ENCODE results near the gene XIRP1.
A peak's percentile ranks its signal among the peaks of the same experiment; 100 is the strongest.
"Not testable (repeated sequence)": the region's sequence is repeated elsewhere in the genome, so short reads cannot be mapped to it uniquely, and the experiment has no call there.

Gene XIRP1, protein sequence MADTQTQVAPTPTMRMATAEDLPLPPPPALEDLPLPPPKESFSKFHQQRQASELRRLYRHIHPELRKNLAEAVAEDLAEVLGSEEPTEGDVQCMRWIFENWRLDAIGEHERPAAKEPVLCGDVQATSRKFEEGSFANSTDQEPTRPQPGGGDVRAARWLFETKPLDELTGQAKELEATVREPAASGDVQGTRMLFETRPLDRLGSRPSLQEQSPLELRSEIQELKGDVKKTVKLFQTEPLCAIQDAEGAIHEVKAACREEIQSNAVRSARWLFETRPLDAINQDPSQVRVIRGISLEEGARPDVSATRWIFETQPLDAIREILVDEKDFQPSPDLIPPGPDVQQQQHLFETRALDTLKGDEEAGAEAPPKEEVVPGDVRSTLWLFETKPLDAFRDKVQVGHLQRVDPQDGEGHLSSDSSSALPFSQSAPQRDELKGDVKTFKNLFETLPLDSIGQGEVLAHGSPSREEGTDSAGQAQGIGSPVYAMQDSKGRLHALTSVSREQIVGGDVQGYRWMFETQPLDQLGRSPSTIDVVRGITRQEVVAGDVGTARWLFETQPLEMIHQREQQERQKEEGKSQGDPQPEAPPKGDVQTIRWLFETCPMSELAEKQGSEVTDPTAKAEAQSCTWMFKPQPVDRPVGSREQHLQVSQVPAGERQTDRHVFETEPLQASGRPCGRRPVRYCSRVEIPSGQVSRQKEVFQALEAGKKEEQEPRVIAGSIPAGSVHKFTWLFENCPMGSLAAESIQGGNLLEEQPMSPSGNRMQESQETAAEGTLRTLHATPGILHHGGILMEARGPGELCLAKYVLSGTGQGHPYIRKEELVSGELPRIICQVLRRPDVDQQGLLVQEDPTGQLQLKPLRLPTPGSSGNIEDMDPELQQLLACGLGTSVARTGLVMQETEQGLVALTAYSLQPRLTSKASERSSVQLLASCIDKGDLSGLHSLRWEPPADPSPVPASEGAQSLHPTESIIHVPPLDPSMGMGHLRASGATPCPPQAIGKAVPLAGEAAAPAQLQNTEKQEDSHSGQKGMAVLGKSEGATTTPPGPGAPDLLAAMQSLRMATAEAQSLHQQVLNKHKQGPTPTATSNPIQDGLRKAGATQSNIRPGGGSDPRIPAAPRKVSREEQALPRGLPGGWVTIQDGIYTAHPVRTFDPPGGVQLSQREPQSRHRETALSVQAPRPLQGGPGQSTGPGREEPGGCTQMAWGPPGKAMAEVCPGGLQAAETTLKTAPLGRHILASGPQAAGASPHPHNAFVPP (N-terminal part only)

DNA sequence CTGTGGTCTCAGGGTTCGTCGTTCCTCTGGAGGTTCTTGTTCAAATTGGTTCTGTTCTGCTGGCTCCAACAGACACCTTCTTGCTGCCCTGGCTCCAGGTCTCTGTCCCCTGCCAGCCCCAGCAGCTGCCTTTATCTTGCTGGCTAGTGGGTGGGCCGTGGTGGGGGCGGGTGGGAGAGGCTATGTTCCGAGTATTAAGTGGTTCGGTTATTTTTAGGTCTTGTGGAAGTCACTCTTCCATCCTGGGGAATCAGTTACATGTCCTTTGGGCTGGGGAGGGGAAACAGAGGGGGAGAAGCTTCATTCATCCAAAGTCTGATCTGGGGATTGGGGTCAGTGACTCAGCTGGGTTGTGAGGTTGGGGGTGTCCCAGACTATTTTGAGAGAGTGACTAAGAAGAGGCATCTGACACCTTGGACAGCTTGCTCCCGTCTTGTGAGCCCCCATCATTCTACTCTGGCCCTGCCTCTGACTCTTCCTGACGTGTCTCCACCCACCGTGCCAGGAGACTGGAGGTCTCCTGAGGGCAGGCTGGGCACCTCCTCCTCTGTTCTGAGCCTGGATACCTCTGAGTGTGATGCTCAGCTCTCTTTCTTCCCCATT lies at the start of gene XIRP1:
TSS of gene XIRP1 (minus strand) at position 106 of the 603 bp plus-strand sequence. CDS start 3,150 bp downstream, outside the sequence.
- DNase-seq, result no peak

DNA sequence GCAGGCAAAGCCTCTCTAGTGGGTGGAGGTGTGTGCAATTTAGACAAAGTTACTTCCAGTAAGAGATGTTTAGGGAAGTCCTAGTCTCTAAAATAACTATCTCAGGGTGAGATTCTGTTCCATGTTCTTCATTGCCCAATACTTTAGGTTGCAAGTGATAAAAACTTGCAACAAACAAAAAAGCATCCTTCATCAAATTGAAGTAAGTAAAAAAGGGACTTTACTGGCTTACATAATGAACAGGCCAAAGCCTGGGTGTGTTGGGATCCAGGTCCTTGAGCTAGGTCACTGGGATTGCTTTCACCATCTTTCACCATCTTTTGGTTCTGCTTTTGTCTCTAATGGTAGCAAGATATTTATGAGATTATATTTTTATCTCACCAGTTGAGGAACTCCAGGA lies 49.2 kb upstream of the XIRP1 start:
- no peak for DNase-seq

DNA sequence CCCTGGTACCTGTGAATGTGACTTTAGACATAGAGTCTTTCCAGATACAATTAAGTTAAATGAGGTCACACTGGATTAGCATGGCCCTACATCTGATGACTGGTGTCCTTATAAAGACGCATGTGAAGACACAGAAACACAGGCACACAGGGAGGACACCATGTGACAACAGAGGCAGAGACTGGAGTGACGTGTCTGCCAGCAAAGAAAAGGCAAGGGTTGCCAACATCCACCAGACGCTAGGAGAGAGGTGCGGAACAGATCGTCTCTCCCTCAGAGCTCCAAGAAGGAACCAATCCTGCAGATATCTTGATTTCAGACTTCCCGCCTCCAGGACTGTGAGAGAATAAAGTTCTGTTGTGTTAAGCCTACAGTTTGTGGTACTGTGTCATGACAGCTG lies 44.6 kb upstream of the XIRP1 start:
- DNase-seq, result no peak

DNA sequence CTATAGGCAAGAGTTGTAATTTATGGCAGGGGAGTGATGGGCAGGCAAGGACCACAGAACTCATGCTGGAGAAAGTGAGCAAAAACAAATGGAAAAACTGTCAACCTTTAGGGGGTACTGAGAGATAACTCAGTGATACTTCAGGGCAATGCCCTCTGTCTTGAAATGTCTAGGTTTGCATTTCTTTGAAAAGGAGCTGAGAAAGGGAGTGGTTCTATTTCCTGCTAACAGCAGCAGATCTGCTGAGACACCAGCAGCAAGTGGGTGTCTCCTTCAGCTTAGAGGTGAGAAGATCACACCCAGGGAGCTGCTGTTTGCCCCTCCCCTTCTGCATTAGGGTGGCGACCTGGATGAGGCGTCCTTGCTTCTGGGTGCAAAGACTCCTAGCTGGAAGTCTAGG lies 42.3 kb upstream of the XIRP1 start:
- no peak for DNase-seq

DNA sequence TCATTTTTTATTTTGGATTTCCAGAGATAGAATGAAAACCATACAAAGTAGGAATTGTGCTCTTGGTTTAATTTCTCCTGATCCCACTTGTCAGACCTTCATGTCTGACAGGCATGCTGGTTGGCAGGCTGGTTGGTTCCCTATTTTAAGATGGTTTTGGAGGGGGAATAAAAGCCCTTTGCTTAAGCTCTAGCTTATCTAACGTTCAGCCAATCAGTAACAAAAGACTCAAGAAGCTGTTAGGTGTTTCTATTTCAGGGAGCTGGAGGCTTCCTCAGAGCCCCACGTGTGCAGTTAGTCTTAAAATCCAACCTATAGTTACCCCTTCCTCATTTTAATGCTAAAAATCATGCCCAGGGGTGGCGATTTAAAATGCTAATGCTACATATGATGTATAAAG lies 40.5 kb upstream of the XIRP1 start:
- DNase-seq, result no peak

DNA sequence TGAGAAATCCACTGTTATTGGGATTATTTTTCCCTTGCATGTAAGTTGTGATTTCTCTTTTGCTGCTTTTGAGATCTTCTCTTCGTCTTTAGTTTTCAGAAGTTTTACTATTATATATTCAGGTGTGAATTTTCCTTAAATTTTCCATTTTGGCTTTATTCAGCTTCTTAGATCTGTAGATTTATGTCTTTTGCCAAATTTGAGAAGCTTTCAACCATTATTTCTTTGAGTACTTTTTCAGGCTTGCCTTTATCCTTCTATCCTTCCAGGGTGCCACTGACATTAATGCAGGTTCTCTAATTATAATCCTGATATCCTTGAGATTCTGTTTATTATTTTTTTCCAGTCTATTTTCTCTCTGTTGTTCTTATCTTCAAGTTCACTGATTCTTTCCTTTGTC lies 38.1 kb upstream of the XIRP1 start:
- DNase-seq, result no peak

DNA sequence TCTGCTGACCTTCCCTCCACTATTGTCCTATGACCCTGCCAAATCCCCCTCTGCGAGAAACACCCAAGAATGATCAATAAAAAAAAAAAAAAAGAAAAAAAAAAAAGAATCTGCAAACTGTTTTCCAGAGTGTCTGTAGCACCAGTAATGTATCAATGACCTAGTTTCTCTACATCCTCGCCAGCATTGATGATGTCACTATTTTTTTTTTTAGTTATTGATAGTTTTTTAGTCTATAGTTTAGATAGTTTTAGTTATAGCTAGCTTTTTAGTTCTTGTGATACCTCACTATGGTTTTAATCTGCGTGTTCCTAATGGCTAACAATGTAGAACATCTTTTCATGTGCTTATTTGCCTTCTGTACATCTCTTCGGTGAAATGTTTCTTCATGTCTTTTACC lies 36.1 kb upstream of the XIRP1 start:
- no peak for DNase-seq

DNA sequence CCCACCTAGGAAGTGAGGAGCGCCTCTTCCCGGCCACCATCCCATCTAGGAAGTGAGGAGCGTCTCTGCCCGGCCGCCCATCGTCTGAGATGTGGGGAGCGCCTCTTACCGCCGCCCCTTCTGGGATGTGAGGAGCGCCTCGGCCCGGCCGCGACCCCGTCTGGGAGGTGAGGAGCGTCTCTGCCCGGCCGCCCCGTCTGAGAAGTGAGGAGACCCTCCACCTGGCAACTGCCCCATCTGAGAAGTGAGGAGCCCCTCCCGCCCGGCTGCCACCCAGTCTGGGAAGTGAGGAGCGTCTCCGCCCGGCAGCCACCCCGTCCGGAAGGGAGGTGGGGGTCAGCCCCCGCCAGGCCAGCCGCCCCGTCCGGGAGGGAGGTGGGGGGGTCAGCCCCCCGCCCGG lies 35.2 kb upstream of the XIRP1 start:
- DNase-seq, result not testable (repeated sequence)

DNA sequence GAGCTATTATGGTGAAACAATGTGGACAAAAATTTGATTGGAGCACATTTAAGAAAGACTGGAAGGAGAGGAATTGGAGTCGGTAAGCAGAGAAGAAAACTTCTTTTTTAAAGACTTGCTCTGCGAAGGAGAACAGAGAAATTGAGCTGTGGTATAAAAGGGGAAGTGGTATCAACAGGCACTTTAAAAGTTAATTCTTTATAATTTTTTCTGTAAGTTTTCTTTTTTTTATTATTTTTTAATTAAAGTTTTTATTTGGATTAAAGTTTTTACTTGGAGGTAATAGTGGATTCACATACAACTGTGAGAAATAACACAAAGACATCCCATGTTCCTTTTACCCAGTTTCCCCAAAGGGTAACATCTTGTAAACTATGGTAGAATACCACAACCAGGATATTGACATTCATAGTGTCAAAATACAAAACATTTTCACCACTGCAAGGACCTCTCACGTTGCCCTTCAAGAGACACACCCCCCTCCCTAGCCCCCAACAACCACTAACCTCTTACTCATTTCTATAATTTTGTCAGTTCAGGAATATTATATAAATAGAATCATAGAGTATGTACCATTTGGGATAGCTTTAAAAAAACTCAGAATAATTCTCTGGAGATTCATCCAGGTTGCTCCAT lies 33.8 kb upstream of the XIRP1 start:
- no peak for DNase-seq

DNA sequence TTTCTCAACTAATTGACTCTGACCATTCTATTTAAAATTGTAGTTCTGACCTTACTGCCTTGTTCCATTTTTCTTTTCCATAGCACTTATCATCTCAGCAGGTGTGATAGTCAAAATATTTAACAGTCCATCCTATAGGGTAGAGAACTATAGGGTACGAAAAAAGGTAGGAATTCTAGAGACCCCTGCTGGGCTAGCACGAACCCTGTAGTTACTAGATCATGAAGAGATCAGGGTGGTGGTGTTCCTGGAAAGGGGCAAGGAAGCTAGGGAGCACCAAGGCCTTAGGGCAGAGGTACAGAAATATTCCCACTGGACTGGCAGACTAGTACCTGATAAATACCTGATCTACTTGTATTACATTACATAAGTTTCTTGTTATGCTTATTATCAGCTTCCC lies 31.9 kb upstream of the XIRP1 start:
- no peak for DNase-seq

DNA sequence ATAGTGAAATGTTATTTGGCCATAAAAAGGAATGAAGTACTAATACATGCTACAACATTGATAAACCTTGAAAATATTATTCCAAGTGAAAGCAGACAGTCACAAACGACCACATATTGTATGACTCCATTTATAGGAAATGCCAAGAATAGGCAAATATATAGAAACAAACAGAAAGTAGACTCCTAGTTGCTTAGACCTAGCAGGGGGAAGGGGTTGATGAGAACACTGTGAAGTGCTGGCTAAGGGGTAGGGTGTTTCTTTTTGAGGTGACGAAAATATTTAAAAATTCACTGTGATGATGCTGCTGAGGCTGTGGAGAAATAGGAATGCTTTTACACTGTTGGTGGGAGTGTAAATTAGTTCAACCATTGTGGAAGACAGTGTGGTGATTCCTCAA lies 30.5 kb upstream of the XIRP1 start:
- DNase-seq, result no peak

DNA sequence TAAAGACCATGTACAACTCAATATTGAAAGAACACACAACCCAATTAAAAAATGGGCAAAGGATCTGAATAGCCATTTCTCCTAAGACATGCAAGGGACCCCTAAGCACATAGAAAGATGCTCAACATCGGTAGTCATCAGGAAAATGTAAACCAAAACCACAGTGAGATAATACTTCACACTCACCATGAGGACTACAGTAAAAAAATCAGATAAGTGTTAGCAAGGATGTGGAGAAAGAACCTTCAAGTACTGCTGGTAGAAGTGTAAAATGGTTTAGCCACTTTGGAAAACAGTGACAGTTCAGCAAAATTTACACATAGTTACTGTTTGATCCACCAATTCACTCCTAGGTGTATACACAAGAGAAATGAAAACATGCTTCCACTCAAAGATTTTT lies 30.1 kb upstream of the XIRP1 start:
- no peak for DNase-seq

DNA sequence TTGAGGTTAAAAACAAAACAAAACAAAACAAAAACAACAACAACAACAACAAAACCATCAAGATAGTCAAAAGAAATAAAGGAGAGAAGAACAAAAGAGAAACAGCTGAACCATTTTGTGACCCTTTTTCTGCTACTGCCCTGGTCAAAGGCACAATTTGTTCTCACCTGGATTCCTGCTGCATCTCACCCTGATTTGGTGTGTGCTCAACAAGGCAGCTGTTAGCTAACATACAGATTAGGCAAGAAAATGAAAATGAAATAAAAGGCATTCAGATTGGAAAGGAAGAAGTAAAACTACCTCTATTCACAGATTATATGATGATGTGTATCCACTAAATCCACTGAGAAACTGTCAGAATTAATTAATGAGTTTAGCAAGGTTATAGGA lies 28.7 kb upstream of the XIRP1 start:
- DNase-seq, result no peak

DNA sequence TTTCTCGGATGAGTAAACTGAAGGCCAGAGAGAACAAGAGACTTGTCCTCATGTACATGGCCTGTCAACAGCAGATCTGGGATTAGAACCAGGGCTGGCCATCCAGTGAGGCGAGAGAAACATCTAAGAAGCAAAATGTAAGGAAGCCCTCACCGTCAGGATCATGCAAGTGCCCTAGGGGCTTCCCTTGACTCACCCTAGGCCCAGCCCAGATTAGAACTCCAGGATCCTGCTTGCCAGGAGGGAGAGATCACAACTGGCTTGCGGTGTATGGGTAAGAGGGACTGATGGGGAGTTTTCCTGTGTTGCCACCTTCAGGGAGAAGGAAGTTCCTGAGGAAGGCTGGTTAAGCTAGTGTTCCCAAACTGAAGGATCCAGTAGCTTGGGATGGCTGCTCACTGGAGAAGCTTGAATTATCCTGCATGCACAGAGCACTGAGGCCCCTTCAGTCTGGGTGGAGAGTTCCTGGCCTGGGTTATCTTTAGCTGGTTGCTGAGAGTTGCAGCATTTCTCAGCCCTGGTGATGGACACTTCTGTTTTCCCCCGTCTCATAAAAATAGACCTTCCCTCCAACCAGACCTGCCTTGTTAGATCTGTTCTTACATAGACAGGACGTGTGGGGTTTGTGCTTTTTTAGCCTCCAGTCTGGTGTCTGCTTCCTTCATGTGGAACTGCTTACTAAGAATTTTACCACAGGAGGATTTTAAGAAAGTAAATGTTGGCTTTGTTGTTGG lies 28.2 kb upstream of the XIRP1 start:
- DNase-seq, result no peak

DNA sequence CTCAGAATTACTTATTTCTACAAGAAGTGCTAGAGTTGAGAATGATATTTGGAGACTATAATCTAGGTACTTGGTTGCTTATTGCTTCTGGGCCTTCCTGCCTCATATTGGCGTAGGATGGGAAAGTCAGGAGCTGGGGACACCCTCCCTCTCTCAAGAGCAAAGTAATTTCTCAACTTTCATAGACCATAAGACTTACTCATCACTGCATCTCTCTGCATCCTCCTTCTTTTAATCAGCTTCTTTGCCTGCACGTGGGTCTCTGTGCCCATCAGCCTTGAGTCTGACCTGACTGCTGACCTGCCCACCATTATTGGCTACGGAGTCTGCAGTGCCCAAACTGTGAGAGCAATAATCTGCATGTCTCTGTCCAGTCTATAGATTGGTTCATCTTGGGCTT lies 27.3 kb upstream of the XIRP1 start:
- no peak for DNase-seq

DNA sequence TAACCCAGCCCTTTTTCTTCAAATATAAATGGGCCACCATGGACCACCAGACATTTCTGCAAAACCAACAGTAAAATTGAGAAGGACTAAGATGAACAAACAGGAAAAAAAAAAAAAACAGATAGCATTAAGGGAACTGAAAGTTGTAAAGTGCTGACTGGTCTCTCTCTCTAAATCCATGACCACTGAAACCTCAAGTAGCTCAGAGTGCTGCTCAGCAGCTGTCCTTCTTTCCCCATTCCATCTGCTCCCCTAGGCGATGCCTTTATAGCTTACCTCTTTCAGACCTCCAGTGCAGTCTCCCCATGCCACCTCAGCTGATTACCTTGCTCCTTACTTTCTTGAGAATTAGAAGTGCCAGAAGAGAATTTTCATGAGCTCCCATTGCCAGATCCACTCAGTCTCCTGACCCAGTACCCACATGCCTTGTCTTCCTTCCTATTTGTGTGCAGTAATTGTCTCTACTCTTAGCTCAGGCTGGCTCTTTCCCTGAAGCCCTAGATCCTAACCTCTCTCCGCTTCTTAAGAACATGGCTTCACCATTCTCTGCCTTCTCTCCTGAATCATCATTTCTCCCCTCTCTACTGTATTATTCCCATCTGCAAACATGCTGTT lies 23.9 kb upstream of the XIRP1 start:
- DNase-seq, result peak; percentile 66

DNA sequence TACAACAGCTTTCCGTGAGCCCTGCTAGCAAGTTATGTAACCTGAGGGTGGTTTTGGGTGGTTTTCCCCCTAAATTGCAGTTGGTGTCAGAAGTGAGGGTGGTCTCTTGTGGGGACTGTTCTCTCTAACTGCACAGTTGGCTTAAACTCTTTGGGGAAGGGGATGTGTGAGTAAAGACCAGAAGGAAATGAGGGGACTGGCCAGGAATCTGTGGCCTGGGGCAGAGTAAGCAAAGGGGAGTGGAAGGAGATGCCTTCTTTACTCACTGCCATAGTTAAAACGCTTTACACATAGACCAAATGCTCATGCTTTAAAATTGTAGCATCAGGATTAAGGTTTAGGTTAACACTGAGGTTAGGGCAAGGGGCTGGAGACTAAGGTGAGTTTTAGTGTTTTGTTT lies 21.2 kb upstream of the XIRP1 start:
- DNase-seq, result no peak

DNA sequence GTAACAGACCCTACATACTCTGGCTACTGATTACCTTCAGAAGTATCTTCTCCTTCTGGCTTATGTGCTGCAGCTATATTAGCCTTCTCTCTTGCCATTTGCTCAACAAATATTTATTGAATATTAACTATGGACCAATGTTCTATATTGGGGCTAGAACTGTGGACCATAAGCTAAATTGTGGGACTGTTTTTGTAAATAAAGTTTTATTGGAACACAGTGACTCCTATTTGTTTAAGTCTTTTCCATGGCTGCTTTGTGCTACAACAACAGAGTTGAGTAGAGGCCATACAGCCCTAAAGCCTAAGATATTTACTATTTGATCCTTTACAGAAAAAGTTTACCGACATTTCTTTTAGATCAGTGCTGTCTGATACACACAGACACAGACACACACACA lies 20.3 kb upstream of the XIRP1 start:
- no peak for DNase-seq

DNA sequence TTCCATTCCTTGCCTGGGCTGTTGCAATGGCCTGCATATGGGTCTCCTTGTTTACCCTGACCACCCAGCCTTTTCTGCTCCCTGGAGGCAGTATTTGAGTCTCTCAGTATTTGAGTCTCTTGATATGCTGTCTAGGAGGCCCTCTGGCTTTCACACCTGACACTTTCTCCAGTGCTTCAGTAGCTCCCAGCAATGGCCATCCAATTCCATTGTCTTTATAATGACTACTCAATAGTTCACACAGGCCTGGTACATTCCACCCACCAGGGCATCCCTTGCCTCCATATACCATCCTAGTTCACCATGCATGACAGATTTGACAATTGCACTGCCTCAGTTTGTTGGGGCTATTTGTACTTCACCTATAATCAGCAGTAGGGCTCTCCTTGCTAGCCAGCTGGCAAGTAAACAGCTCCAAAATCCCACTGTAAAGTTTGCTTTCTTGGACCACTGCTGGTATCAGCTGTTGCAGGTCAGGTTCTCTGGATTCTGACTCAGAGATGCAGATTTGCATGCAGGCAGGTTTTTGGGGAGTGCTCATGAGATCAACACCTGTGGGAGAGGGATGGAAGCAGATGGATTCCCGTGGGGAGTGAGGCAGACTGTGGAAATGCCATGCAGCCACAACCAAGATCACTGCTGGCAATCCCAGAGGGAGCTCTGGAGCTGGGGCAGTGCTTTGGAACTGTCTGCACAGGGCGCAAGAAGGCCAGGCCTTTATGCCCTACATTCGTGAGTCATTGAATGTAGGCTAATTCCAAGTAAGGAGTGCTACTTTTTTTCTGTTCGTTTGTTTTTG lies 19.1 kb upstream of the XIRP1 start:
- DNase-seq, result no peak

DNA sequence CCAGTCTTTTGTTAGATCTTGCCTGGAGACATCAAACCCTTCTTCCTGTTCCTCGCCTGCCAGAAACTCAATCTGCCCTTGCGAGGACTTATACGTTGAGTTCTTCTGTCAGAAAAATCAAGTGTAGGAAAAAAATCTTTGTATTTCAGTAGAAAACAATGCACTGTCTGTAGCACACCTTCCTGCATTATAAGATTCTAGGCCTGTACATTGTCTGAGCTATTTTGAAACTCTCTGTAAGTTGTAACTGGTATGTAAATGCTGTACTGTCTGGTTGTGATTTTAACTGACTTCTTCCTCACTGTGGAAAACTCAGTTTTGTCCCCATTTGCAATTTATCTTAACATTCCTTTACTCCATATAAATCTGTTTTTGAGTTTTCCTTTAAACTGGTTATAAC lies 17.7 kb upstream of the XIRP1 start:
- no peak for DNase-seq

Data from NCI-H524 treated with DMSO at 0.1 percent for 48 hours (cell line).